ENCODE results near the gene GRM5.

The GRM5 gene

DNA sequence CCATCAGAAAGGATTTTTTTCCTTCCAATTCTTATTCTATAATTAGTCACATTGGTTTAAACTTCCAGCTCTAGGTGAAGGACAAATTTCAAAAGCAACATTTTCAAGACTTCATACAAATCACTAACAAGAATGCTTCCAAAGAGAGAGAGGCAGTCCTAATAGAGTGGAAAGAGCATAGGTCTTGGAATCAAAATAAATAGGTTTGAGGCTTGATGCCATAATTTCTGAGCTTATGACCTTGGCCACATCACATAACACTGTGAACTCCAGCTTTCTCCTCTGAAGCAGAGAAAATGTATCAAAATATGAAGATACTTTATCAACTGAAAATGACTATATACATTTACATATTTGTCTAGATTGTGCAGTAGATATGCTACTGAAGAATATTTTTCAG, 246.8 kb downstream of the GRM5 start:
- TF ChIP-seq FOXP2 (optimal IDR thresholded peaks at IDR 0.05; ENCODE audit: borderline replicate concordance, extremely low read depth, extremely low read length, insufficient read depth), result no peak
- TF ChIP-seq TAF1 (IDR thresholded peaks at IDR 0.05; ENCODE audit: borderline replicate concordance, insufficient read depth, low read length), result no peak
- no peak for TF ChIP-seq SIN3A (IDR thresholded peaks at IDR 0.05; ENCODE audit: borderline replicate concordance, insufficient read depth, low read length)
- TF ChIP-seq, protein P1, sequence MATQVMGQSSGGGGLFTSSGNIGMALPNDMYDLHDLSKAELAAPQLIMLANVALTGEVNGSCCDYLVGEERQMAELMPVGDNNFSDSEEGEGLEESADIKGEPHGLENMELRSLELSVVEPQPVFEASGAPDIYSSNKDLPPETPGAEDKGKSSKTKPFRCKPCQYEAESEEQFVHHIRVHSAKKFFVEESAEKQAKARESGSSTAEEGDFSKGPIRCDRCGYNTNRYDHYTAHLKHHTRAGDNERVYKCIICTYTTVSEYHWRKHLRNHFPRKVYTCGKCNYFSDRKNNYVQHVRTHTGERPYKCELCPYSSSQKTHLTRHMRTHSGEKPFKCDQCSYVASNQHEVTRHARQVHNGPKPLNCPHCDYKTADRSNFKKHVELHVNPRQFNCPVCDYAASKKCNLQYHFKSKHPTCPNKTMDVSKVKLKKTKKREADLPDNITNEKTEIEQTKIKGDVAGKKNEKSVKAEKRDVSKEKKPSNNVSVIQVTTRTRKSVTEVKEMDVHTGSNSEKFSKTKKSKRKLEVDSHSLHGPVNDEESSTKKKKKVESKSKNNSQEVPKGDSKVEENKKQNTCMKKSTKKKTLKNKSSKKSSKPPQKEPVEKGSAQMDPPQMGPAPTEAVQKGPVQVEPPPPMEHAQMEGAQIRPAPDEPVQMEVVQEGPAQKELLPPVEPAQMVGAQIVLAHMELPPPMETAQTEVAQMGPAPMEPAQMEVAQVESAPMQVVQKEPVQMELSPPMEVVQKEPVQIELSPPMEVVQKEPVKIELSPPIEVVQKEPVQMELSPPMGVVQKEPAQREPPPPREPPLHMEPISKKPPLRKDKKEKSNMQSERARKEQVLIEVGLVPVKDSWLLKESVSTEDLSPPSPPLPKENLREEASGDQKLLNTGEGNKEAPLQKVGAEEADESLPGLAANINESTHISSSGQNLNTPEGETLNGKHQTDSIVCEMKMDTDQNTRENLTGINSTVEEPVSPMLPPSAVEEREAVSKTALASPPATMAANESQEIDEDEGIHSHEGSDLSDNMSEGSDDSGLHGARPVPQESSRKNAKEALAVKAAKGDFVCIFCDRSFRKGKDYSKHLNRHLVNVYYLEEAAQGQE (IDR thresholded peaks at IDR 0.05; ENCODE audit: insufficient read depth in 1 of 2, low read depth in 2 of 2, low read length in 2 of 2), result no peak
- no peak for TF ChIP-seq POLR2AphosphoS5 (IDR thresholded peaks at IDR 0.05; ENCODE audit: low read depth, low read length)

DNA sequence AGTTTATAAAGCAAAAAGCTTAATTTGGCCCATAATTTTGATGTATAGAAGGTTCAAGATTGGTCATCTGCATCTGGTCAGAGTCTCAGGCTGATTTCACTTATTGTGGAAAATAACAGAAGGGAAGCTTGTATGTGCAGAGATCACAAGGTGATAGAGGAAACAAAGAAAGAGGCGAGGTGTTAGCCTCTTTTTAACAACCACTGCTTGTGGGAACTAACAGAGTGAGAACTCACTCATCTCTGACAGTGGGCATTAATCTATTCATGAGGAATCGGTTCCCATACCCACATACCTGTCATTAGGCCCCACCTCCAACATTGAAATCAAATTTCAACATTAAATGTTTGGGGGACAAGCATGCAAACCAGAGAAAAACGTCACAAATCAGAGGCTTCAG, 250.3 kb downstream of the GRM5 start:
- TF ChIP-seq SIN3A (IDR thresholded peaks at IDR 0.05; ENCODE audit: borderline replicate concordance, insufficient read depth, low read length) (no peak), POLR2AphosphoS5 (IDR thresholded peaks at IDR 0.05; ENCODE audit: low read depth, low read length) (no peak), TAF1 (IDR thresholded peaks at IDR 0.05; ENCODE audit: borderline replicate concordance, insufficient read depth, low read length) (no peak)

DNA sequence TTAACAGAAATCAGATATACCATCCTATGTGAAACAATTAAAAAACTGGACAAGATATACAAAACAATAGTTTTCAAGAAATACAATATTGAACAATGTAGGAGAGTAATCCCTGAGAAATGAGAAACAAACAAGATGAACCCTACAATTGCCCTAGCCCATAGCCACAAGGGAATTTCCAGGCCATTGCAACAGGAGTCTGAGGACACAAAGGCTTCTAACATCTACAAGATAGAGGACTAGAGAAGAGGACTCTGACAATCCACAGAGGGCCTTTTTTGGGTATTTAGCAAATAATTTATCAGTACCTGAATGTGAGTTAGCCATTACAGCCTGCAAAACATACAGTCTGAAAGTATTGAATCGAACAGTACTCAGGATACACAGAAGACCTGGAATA, 251.7 kb downstream of the GRM5 start:
- TF ChIP-seq POLR2AphosphoS5 (IDR thresholded peaks at IDR 0.05; ENCODE audit: low read depth, low read length) (no peak), SIN3A (IDR thresholded peaks at IDR 0.05; ENCODE audit: borderline replicate concordance, insufficient read depth, low read length) (no peak), TAF1 (IDR thresholded peaks at IDR 0.05; ENCODE audit: borderline replicate concordance, insufficient read depth, low read length) (no peak), FOXP2 (optimal IDR thresholded peaks at IDR 0.05; ENCODE audit: borderline replicate concordance, extremely low read depth, extremely low read length, insufficient read depth) (no peak)
- TF ChIP-seq, protein P1 (IDR thresholded peaks at IDR 0.05; ENCODE audit: insufficient read depth in 1 of 2, low read depth in 2 of 2, low read length in 2 of 2), result no peak

DNA sequence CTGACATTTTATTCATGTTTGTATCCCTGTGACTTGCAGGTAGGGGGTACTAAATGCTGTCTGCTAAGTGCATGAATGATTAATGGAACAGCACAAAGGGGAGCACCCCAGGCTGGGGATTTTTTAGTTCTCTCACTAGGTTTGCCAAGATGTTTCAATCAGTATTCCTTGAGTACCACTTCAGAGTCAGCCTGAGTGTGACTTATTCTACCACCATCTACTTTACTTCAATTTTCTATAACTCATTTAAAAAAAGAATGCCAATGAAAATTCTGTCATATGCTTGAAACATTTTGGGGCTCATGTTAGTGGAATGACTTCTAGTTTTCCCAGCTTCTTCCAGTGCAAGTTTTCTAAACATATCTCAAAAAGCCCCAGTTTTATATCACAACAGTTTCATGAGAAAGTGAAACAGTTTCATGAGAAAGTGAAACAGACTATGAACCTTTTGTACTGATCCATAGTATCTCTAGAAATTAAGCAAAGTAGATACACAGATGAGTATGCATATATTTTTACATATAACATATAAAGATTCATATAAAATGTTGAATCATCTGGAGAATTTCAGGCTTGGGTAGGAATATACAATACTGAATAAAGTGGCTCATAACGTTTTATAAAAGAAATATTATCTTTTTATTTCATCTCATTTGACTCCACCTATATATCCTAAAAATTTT, 252.4 kb downstream of the GRM5 start:
- TF ChIP-seq FOXP2 (optimal IDR thresholded peaks at IDR 0.05; ENCODE audit: borderline replicate concordance, extremely low read depth, extremely low read length, insufficient read depth), result no peak
- no peak for TF ChIP-seq POLR2AphosphoS5 (IDR thresholded peaks at IDR 0.05; ENCODE audit: low read depth, low read length)
- TF ChIP-seq, protein P1 (IDR thresholded peaks at IDR 0.05; ENCODE audit: insufficient read depth in 1 of 2, low read depth in 2 of 2, low read length in 2 of 2), result no peak
- TF ChIP-seq TAF1 (IDR thresholded peaks at IDR 0.05; ENCODE audit: borderline replicate concordance, insufficient read depth, low read length), result no peak
- no peak for TF ChIP-seq SIN3A (IDR thresholded peaks at IDR 0.05; ENCODE audit: borderline replicate concordance, insufficient read depth, low read length)

DNA sequence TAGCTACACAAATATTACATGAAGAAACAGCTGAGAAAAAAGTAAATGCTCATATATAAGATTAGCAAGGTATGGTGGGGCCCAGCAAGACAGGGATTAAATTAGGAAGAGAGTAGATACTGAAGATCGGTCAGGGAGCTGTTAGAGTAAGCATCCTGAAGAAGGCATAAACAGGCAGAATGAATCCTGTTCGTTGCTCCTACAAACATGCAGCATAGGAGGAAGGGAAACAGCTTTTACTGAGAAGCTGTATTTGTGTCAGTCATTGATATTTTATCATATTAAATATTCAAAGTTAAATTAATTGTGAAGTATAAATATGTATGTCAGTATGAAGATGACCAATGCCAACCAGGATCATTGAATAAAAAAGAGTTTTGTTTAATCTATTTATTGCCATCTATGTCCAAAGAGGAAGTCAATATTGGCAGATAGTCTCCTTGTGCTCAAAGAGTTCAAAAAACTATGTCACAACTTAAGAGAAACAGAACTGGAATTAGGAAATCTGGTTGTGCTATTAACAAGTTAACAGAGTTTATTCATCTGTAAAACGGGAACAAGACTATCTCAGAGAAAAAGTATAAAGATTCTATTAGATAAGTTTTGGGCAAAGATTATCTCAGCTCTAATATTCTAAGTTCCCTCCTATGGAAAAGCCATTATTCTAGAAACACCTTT, 255.2 kb downstream of the GRM5 start:
- TF ChIP-seq TAF1 (IDR thresholded peaks at IDR 0.05; ENCODE audit: borderline replicate concordance, insufficient read depth, low read length) (no peak), FOXP2 (optimal IDR thresholded peaks at IDR 0.05; ENCODE audit: borderline replicate concordance, extremely low read depth, extremely low read length, insufficient read depth) (no peak), POLR2AphosphoS5 (IDR thresholded peaks at IDR 0.05; ENCODE audit: low read depth, low read length) (no peak), SIN3A (IDR thresholded peaks at IDR 0.05; ENCODE audit: borderline replicate concordance, insufficient read depth, low read length) (no peak)
- TF ChIP-seq, protein P1 (IDR thresholded peaks at IDR 0.05; ENCODE audit: insufficient read depth in 1 of 2, low read depth in 2 of 2, low read length in 2 of 2), result no peak
